NCI-H460 (cell line): ENCODE measurements around the gene UFSP2. TPM values are rescaled to one million over a fixed set of nuclear protein-coding genes. Genes with fewer than 3 reads are reported as not detected.
A peak's percentile ranks its signal among the peaks of the same experiment; 100 is the strongest.

Source experiments
- DNase-seq: peaks from one replicate; pipeline ENCODE4 v3.0.0-alpha.2; 2016; ENCODE audit warnings: low read depth; ENCODE audit errors: extremely low read depth
- total RNA-seq: library from RNA; depleted of rRNA; stranded (reverse); fragments of >200 nt; shearing (Covaris generic); gene quantifications from 2 replicates; pipeline ENCODE4 v1.2.3, GENCODE V29; 2014

UFSP2 gene
- total RNA-seq, 1 experiment from 2014 or later, result 29.9 TPM

DNA sequence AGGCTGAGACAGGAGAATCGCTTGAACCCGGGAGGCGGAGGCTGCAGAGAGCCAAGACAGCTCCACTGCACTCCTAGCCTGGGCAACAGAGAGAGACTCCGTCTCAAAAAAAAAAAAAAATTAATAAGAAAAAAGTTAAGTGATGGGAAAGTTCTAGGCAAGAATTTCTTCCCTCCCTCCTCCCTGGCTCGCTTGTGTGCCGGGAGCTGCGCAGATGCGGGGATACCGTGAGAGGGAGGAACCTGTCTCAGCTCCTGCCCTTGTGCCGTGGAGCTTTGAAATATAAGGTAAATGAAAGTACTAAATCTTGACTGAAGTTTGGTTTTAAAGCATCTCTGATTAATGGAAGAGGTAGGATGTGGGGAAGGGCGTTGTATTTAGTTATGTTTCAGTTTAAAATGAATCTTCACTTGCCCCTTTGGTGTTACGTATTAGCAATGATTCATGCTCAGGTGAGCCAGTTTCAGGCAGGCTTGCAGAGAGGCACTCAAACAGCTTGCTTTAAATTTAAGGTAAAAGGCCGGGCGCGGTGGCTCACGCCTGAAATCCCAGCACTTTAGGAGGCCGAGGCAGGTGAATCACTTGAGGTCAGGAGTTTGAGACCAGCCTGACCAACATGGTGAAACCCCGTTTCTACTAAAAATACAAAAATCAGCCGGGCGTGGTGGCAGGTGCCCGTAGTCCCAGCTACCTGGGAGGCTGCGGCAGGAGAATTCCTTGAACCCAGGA, 1.4 kb upstream of the UFSP2 start:
- no peak for DNase-seq

DNA sequence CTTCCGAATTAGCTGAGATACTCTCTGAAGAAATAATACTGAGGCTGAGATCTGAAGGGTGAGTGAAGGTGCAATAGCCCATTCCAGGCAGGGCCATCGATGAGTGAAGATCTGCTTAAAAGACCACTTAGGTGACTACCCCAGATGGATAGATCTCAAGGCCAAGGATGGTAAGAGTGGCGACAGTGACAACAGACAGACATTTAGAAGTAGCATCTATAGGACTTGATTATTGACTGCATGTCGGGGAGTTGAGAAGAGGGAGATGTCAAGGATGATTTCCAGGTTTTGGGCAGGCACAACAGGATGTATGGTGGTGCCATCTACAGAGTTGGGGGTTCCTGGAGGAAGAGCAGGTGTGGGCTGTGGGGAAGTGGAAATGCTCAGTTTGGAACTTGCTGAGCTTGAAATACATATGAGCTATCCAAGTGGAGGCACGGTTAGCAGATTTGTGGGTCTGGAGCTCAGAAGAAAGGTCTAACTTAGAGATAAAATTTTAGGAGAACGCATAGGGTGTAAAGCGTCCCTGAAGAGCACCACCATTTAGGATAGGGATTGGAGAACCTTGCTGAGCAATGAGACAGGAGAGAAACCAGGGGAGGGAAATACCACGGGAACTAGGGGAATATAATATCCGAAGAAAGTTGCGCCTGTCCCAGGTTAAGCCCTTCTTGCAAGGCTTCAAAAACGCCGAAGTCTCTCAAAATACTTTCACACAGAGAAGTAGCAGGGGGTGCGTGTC, 688 bp downstream of the UFSP2 start:
- DNase-seq, result peak; percentile 4

DNA sequence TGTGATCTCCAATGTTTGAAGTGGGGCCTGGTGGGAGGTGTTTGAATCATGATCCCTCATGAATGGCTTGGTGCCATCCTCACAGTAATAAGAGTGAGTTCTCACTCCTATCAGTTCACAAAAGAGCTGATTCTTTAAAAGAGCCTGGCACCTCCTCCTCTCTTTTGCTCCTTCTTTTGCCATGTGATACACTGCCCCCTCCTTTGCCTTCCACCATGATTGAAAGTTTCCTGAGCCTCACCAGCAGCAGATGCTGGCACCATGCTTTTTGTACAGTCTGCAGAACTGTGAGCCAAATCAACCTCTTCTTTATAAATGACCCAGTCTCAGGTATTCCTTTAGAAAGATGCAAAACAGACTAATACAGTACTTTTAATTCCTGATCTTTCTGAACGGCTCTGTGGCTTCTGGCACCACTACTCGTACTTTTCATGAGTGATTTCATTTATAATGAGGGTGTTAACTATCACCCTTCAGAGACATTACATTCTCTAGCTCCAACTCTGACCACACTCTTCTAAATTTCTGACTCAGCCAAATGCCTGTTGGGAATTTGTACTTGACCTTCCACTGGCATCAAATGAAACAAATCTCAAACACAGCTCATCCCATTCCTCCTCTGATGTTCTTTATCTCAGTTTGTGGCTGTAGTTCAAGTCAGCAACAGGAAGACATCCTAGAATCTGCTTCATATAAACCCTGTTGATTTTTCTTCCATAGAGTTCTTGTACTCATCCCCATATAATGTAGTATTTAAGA, 4.2 kb downstream of the UFSP2 start:
- no peak for DNase-seq

DNA sequence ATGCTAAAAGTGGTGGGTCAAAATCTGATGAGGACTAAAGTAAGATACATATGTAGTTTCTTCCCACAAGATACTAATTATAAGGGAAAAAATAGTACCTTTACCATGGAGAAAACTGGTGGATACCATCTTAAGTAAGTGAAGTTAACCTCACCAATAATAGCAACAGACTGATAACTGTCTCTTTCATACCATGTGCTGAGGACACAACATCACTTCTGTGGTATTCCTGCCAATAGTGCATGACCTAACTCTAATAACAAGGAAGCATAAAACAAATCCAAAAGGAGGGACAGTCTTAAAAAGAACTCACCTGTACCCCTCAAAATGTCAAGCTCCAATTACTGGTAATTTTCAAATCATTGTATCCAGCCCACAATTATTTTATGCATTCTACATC, 8.8 kb downstream of the UFSP2 start:
- DNase-seq, result no peak

DNA sequence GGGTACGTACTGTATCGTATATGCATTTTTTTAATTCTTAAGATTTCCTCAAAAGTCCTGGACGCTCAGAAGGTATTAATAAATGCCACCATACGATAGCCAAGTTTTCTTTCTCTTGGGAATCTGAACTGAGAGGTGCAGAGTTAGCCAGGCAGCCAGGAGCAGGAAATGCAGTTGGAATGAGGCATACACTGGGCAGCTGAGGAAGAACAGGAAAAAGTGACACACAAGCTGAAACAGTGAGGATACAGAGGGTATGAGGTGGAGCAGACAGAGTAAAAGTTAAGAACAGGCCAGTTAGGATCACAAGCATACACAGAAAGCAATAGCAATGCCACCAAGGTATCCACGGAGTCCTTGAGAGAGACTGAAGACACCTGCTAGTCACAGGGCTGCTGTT, 13.4 kb downstream of the UFSP2 start:
- DNase-seq, result no peak

DNA sequence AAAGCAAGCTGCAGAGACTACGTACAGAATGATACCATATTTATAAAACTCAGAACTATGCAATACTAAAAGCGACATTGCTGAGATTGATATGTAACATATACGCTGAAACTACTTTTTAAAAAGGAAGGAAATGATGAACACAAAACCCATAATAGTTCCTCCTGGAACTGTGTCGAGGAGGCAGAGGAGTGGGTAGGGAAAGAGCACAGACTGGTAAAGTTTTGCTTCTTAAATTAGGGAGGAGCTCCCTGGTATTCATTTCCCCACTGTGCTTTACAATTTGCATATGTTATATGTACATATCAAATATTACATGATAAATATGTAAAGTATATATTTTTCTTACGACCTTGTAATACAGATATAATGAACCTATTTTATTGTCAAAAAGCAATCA, 13.9 kb downstream of the UFSP2 start:
- DNase-seq, result no peak

DNA sequence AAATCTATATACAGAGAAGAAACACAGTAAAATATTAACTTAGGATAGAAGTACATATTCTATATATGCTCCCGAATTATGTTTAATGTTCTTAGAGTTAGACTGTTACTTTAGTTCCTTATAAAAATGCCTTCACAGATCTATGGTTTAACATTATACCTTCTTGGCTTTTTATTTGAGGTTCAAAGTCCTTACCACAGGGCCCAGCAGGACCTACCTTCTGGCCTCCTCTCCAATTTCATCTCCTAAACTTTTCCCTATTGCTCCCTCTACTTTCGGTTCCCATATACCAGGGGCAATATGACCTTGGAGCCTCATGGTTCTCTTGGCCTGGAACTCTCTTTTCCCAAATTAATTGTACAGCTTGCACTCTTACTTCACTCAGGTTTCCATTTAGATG, 17.3 kb downstream of the UFSP2 start:
- no peak for DNase-seq

DNA sequence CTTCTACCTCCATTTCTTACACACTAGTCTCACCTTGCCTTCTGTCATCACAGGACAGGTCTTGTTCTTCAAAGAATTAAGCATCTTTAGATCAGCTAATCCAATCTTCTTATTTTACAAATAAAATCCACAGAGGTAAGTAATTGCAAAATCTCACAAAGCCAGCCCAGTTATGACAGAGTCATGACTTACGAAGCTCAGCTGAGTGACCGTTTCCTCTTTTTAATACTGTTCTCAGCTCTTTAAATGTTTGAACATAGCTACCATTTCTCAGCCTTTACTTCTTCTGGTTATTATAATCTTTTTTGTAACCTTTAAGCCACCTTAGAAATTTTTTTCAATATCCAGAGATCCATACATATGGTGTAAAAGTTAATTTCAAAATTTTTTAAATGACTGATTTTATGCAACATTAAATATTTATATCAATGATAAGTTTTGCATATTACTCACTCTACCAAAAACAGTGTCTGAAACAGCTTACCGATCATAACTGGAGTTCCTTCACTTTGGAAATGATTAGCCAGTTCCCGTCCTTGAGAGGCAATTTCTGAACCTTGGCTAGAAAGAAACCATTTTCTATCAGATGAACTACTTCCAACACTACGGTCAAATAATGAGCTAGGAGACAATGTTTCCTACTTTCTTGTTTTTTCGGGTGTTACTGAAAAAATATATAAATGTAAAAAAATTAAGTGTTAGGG, 20.3 kb downstream of the UFSP2 start:
- DNase-seq, result no peak

DNA sequence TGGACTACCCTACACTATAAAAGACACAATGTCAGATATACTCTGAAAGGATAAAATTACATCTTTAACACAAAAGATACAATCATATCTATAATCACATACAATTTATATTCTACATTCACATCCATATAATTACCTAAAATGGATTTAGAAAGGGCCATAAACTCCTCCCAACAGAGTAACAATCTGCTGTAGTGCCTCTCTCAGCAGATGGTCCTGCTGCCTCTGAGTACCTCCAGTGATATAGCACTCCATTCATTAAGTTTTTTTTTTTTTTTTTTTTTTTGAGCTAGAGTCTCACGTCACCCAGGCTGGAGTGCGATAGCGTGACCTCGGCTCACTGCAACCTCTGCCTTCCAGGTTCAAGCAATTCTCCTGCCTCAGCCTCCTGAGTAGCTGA, 21.7 kb downstream of the UFSP2 start:
- DNase-seq, result no peak

DNA sequence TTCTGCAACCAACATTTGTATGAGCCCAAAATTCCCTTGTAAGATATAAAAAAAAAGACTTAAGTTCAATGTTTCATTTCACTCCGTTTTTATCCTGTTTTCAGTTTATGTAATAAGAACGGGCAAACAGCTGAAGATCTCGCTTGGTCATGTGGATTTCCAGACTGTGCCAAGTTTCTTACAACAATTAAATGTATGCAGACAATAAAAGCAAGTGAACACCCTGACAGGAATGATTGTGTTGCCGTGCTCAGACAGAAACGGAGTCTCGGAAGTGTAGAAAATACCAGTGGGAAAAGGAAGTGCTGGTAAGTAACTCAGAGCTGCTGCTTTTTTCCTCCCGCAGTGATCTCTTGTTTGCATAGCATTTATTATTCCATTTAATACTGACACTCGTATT, 26.3 kb downstream of the UFSP2 start:
- DNase-seq, result no peak

DNA sequence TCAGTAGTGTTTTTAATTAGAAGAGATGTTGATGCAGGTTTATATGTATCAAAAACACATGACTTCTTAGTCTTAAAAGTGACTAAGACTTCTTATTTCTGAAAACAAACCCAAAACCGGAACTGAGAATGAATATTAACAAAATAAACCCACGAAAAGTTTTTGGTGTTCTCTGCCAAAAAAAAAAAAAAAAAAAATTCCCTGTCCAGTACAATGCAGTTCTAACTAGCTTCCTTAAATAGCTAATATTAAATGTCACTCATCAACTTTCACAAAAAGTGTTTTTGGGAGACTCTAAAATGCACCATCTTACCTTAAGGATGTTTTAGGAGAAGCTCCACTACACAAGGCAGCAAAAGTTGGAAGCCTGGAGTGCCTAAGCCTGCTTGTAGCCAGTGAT, 27.1 kb downstream of the UFSP2 start:
- DNase-seq, result no peak

DNA sequence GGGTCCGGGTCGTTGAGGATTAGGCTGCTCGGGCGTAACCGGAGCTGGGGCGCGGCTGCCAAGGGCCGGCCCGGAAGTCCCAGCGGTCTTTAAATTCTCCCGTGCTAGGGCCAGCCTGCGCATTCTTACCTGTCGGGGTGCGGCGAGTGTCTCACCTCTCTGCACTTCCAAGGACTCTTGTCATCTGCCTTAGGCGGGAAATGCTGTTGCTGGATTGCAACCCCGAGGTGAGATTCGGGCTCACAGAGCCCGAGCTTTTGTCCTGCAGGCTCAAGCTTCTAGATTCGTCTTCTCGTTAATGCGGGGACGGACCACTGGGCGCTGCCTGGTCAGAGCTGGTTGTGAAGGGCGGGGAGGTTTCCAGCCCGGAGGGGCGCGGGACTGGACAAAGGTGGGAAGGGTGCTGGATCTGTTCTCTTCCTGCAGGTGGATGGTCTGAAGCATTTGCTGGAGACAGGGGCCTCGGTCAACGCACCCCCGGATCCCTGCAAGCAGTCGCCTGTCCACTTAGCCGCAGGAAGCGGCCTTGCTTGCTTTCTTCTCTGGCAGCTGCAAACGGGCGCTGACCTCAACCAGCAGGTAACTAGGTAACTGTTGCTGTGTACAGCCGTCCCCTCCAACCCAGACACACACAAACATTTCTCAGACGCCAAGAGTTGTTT, 28.9 kb downstream of the UFSP2 start, which contains the start of gene ANKRD37:
Gene ANKRD37 (plus strand): TSS at position 118 of the 662 bp plus-strand sequence. CDS start 83 bp downstream, at position 201.
- no peak for DNase-seq

DNA sequence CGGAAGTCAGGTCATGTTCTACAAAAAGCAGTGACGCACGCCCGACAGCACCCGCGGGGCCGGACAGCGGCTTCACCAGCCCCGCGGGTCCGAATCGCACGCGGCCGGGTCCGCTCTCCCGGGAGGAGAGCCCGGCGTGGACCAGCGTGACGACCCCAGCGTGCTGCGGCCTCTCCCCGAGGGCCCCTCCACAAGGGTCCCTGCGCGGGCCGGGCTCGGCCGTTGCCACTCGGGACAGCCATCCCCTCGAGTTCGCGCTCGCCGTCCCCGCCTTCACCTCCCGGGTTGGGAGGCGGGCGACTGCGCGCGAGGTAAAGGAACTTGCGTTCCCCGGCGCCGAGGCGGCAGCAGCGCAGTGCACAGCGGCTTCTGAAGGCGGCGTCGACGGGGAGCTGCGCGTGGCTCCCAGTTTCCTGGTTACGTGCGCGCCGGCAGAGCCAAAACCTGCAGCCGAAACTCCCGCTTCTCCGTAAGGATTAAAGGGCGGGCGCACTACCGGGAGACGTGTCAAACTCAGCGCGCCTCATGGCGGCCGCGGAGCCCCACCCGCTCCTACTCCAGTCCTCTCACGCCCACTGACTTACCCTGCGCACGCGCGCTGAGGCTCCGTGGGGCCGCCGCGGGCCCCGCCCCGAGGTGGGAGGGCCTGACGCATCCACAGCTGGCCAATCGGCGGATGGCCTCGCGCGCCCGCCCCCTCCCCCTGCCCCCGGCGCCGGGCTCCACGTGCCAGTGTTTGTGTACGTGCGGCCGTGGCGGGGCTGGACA, 29.6 kb downstream of the UFSP2 start:
- DNase-seq, result peak; percentile 94

DNA sequence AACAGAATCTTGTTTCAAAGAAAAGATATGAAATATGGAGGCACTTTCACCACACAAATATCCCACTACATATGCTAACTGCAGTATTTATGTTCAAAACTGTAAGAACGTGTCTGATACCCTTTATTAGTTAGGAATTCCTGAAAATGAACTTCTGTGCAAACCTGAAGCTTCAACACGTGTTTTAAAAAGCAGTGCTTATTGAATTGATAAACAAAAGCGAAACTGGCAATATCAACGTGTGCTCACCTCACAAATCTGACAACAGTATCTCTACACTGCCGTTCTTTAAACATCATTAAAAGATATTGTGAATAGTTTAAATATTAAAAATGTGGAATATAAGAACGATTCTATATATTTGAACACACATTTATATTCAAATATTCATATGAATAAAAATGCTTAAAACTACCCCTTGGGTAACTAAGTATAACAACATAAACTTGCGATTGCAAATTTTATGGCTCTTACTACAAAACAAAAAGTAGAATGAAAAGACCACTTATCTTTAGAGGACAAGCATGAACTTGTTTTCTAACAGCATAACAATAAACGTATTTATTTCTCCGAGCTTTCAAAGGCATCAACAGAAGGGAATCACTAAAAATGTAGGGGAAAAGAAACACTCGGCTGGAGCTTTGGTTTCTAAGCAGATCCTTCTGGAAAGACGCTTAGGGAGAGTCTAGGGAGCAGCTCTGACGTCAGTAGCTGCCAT, 30.4 kb downstream of the UFSP2 start, which contains the start of gene LRP2BP:
Gene LRP2BP (minus strand): TSS at position 687 of the 718 bp plus-strand sequence. CDS start 17,738 bp downstream, outside the sequence.
- no peak for DNase-seq

DNA sequence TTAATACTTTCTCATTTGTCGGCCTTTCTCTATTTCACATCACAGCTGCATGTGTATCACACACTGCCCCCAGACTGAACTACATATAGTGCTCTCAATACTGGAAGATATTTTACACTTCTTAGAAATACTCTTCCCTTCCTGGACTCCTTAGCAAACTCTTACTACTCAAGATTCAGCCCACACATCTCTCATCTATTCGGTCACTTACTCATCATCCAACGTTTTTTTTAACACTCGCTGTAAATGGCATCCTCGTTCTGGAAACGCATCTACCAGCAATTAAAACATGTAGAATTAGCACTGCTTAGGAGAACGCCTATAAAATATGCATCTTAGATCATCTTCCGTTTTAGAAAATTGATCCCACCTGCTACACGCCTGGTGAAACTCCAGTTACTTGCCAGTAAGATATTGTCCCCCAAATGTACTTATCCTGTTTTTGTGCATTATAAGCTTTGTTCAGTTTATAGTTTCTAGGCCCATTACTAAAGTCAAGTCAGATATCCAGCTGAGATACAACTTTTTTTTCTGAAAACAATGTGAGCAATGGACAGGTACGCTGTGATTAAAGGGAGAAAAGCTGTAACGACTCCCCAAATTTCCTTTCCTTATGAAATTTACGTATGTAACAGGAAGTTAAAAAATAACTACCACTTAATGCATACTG, 31.1 kb downstream of the UFSP2 start:
- no peak for DNase-seq

DNA sequence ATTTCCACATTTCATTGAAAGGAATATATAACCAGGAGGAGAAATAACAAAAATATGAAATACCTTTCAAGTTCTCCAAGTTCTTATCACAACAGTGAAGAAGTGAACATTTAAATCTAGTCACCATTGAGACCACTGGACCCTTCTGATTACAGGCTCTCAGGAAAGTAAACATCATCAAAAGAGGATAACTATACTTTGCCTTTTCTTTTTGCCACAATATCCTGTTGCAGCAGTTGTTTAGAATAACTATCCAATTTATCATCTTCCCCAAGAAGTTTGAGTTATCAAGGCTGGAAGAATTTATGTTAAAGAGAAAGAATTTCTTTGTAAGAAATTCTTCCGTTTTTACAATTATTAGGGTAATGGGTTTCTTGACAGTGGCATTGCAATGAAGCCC, 33.6 kb downstream of the UFSP2 start:
- no peak for DNase-seq

DNA sequence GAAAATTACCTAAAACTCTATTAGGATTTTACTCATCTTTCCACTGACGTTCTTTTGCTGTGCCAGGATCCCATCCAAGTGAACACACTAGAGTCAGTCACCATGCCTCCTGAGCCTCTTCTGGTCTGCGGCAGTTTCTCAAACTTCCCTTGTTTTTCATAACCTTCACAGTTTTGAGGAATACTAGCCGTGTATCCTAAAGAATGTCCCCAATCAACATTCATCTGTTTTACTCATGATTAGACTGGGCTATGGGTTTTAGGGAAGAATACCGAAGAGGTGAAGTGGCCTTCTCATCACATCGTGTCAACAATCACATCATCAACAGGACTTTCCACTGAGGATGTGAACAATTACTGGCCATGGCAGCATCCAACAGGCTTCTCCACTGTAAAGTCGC, 34.8 kb downstream of the UFSP2 start:
- DNase-seq, result no peak

DNA sequence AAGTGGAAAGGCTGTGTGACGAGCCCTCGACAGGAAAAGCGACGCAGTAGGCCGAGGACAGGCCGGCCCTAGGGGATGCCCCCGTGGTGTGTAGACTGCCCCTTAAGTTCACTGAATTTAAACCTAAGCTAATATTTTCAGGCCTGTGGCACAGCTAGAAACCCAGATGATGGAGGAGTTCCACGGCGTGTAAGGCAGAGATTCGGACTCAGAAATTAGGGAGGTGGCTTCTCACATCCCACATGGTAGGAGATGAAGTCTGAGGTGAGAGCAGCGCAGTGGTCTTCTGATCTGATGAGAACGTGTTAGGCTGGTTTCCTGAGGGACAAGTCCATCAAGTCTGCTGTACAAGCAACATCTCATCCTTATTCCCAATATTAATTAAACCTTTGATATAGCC, 37.8 kb downstream of the UFSP2 start:
- no peak for DNase-seq
